Measurements from ENCODE around the gene ZNF740.

GRCh38 chr12:53233671-53234121, 53.2 kb downstream of the ZNF740 start:
- TF ChIP-seq GLIS3 (CRISPR knock-in tag; IDR thresholded peaks at IDR 0.05) (no peak), RARB (CRISPR knock-in tag; IDR thresholded peaks at IDR 0.05) (no peak), CREB5 (CRISPR knock-in tag; IDR thresholded peaks at IDR 0.05; ENCODE audit: low read depth) (no peak), CSDC2 (CRISPR knock-in tag; IDR thresholded peaks at IDR 0.05) (no peak), SNAI2 (CRISPR knock-in tag; IDR thresholded peaks at IDR 0.05) (no peak), ISL1 (CRISPR knock-in tag; IDR thresholded peaks at IDR 0.05) (no peak)
